NCI-H2107 treated with DMSO at 0.1 percent for 48 hours (cell line): ENCODE data around the gene ZNF469.
"Not testable (repeated sequence)": the region's sequence is repeated elsewhere in the genome, so short reads cannot be mapped to it uniquely, and the experiment has no call there.

ENCODE experiments used
- DNase-seq: peaks from one replicate; lab custom pipeline; 2025; ENCODE audit not compliant: unreplicated experiment; lab: John Stamatoyannopoulos, UW

ZNF469 gene

DNA sequence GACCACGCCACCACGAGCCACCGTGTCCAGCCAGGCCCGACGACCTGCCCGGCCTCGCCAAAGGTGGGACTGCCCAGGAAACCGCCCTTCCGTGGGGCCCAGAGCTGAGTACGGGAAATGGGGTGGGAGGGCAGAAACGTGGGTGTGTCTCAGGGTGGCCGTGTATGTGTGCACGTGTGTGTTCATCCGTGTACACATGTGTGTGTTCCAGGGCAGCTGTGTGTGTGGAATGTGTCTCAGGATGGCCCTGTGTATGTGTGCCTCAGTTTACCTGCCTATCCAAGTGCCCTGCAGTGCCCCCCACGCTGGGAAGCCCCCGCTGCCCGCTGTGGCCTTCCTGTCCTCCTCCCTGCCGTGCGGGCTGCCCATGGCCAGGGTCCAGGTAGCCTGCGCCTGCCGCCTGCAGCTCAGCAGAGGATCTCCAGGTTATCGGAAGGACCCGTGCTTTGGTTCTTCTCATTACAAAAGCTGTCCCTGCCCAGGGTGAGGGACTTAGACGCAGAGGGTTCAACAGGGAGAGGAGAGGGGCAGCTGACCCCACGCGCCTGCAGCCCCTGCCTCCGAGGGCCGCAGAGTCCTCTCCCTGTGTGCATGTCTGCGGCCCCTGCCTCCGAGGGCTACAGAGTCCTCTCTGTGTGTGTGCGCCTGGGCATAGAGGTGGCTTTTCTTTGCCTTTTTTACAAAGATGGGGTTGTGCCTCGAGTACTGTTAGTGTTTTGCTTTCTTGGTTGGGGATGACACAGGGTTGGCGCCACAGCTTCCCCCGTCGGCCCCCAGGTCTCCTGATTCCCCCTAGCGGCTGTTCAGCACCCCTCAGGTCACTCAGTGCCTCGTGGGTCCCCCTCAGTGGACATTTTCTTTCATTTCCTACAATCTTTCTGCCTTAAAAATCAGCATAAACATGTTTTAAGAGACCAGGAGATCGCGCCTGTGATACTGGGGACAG is 23.6 kb downstream of the ZNF469 start:
- DNase-seq, result no peak

- no peak for DNase-seq
Measured at GRCh38 chr16:88407042-88407420, 24.3 kb downstream of the ZNF469 start.

- DNase-seq, result no peak
Measured at GRCh38 chr16:88407807-88408206, 25.0 kb downstream of the ZNF469 start.

DNA sequence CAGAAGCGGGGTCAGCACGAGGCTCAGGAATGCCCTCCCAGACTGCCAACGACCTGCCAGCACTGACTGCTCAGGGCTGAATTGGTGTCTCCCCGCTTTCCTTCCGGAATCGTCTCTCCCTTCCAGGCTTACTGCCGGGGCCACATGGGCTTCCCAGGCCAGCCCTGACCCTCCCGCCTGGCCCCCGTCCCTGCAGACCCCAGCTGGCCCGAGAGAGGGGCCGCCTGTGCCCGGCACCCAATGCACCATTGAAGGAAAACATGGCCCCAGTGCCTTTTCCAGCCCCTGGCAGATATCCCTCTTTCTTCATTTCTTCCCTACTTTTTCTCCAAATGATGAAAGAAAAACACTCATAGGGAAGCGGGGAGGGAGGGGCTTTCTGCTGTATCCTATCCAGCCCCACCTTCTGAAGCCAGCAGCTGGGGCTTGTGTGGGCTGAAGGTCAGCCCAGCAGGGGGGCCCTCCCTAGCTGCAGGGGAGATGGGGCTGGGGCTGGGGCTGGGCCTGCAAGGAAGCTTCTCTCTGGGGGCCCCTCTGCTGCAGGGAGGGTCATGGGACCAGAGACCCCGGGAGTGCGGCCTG is 25.9 kb downstream of the ZNF469 start:
- DNase-seq, result no peak

GRCh38 chr16:88409296-88410065 is 26.7 kb downstream of the ZNF469 start:
- DNase-seq, result no peak

DNA sequence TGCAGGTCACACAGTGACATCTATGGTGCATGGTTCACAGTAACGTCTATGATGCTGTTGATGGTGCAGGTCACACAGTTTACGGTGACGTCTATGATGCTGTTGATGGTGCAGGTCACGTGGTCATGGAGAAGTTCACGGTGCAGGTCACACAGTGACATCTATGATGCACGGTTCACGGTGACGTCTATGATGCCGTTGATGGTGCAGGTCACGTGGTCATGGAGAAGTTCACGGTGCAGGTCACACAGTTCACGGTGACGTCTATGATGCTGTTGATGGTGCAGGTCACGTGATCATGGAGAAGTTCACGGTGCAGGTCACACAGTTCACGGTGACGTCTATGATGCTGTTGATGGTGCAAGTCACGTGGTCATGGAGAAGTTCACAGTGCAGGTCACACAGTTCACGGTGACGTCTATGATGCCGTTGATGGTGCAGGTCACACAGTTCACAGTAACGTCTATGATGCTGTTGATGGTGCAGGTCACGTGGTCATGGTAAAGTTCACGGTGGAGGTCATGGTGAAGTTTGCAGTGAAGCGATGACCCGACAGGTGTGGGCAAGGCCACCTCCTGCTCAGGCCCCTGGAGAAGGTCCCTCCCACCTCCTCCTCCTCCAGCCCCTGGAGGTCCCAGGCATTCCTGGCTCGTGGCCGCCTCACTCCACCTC is 27.7 kb downstream of the ZNF469 start:
- not testable (repeated sequence) for DNase-seq

DNA sequence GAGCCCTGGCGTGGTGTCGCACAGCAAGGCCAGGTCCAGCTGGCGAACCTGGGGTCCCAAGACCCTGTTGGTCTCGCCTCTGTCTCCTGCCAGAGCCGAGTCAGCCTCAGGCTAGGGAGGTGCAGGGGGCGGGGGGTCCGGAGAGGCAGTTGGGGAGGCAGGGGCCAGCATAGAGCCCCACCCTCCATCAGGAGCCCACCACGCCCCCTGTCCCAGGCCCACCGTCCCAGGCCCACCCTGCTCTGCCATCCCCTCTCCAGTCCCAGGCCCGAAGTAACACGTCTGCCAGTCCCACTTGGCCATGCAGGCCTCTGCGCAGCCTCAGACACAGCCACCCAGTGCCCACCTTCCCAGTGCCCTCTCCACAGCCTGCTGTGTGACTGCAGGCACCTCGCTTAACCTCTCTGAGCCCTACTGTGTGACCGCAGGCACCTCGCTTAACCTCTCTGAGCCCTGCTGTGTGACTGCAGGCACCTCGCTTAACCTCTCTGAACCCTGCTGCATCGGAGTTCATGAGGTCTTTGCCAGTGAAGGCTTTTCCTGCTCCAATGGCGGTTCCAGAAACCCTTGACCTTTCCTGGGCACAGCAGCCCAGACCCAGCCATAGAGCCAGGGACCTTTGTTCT is 29.3 kb downstream of the ZNF469 start:
- no peak for DNase-seq

DNA sequence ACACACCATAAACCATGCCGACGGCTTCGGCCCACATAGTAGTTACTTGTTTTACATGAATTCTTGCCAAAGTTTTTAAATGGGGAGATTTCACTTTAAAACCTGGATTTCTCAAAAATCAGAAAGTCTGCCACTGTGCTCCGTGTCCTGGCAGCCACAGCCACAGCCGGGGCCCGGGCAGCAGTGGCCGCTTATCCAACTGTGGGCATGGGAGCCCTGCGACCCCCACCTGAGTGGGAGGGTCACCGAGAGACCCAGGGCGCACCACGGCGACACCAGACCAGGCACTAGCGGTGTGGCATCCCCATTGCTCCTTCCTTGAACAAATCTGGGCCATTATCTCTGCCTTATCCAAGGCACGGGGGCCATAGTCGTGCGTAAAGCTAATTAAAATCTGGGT is 30.0 kb downstream of the ZNF469 start:
- DNase-seq, result no peak

GRCh38 chr16:88413231-88413630 is 30.5 kb downstream of the ZNF469 start:
- DNase-seq, result no peak

- no peak for DNase-seq
Measured at GRCh38 chr16:88413631-88414030, 30.9 kb downstream of the ZNF469 start.

GRCh38 chr16:88414521-88415380 is 32.0 kb downstream of the ZNF469 start:
- no peak for DNase-seq

DNA sequence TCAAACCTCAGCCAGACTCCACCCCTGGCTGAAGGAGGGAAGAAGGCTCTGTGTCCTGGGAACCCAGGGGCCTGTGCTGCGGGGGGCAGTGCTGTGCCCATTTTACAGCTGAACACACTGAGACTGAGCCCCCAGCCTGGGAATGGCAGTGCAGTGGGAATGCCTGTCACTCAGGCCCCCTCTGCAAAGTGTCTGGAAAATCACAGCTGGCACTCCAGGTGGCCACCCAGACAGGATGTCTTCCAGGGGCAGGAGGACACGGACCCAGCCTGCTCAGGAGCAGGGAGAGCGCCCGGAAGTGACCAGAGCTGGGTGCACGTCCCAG is 32.6 kb downstream of the ZNF469 start:
- DNase-seq, result no peak

GRCh38 chr16:88415713-88416323 is 33.1 kb downstream of the ZNF469 start:
- no peak for DNase-seq

DNA sequence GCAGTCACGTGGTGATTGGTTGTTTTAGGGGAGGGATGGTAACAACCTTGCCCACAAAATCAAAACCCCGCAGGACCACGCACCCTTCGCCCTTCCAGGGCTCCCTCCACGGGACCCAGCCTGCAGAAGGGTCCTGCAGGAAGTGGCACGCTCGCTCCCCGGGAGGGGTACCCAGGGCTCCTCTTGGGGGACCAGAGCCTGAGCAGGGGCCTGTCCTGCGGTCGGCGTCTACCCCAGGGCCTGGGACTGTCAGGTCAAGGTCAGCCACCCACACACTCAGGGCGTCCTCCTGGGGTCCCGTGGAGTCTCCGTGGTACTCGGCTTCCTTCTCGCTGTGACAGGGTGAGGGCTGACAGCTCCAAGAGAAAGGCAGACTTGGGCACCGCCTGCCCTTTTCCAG is 33.9 kb downstream of the ZNF469 start:
- DNase-seq, result no peak

- DNase-seq, result no peak
Measured at GRCh38 chr16:88417684-88418476, 35.1 kb downstream of the ZNF469 start.

- no peak for DNase-seq
Measured at GRCh38 chr16:88418869-88419268, 36.1 kb downstream of the ZNF469 start.

DNA sequence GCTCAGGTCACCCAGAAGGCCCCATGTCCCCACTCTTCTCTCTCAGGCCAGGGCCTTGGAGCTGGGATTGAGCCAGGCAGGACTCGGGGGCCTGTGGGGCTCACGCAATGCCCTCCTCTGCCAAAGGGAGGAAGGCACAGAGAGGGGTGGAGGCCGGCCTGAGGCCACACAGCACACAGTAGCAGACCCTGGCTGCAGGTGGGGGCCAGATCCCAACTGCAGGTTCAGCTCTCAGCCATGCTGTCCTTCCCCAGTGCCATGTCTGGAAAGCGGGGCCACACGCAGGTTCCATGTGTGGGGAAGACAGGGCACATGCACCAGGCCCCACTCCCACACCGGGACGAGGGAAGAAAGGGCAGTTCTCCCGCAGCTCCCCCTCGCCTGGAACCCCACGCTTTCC is 37.0 kb downstream of the ZNF469 start:
- no peak for DNase-seq

DNA sequence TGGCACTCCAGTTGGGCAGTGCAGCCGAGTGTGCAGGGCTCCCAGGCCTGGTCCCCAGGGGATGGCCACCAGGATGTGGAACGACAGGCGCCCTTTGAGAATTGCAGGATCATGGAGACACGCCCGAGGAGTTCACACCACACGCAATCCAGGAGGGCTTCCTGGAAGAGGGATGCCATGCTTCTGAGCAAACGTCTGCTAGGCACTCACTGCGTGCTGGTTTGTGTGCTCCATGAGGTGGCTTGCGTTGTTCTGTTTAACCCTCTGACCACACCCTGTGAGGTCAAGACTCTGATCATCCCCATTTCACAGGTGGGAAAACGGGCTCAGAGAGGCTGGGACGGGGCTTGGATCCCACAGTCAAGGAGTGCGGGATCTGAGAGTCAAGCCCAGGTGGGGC is 37.7 kb downstream of the ZNF469 start:
- DNase-seq, result no peak

GRCh38 chr16:88421301-88421700 is 38.5 kb downstream of the ZNF469 start:
- no peak for DNase-seq
